ENCODE measurements around the gene CAMKMT.

CAMKMT gene

GRCh38 chr2:44751754-44752479, 390.2 kb downstream of the CAMKMT start:
- DNase-seq: no peak

- no peak for DNase-seq
These were observed 391.0 kb downstream of the CAMKMT start for GRCh38 chr2:44752761-44753160.

GRCh38 chr2:44753552-44754285, 392.0 kb downstream of the CAMKMT start:
- no peak for DNase-seq

- DNase-seq: no peak
These were observed 396.8 kb downstream of the CAMKMT start for GRCh38 chr2:44758591-44758990.

GRCh38 chr2:44759823-44760222, 398.1 kb downstream of the CAMKMT start:
- no peak for DNase-seq

GRCh38 chr2:44763275-44763782, 401.6 kb downstream of the CAMKMT start:
- no peak for DNase-seq

GRCh38 chr2:44766220-44766619, 404.5 kb downstream of the CAMKMT start:
- no peak for DNase-seq

GRCh38 chr2:44766777-44767176, 405.0 kb downstream of the CAMKMT start:
- no peak for DNase-seq

GRCh38 chr2:44767691-44768090, 405.9 kb downstream of the CAMKMT start:
- no peak for DNase-seq

- no peak for DNase-seq
These were observed 406.9 kb downstream of the CAMKMT start for GRCh38 chr2:44768438-44769236.

GRCh38 chr2:44769349-44770011, 407.7 kb downstream of the CAMKMT start:
- DNase-seq: no peak

- DNase-seq: no peak
These were observed 408.8 kb downstream of the CAMKMT start for GRCh38 chr2:44770221-44771195.

- no peak for DNase-seq
These were observed 409.8 kb downstream of the CAMKMT start for GRCh38 chr2:44771522-44771921.

GRCh38 chr2:44772131-44772530, 410.4 kb downstream of the CAMKMT start:
- no peak for DNase-seq

- DNase-seq: no peak
These were observed 411.1 kb downstream of the CAMKMT start for GRCh38 chr2:44772669-44773378.

GRCh38 chr2:44774826-44775492, 413.2 kb downstream of the CAMKMT start:
- no peak for DNase-seq

GRCh38 chr2:44777036-44777435, 415.3 kb downstream of the CAMKMT start:
- DNase-seq: no peak

- no peak for DNase-seq
These were observed 415.8 kb downstream of the CAMKMT start for GRCh38 chr2:44777537-44777936.

GRCh38 chr2:44778221-44778654, 416.5 kb downstream of the CAMKMT start:
- DNase-seq: no peak
